Activated CD4-positive, alpha-beta T cell treated with anti-CD3 and anti-CD28 coated beads, Interleukin-2, amount 10 ng/mL, durations not matched to agents 7 days and 5 days (primary cell): ENCODE data around the gene NTN3. TPM values are rescaled to one million over a fixed set of nuclear protein-coding genes. Genes with fewer than 3 reads are reported as not detected.

Source experiments
- CTCF ChIA-PET: fragments of 350-600 bp; sonication (Branson Sonifier 250); formaldehyde crosslinking; loops from one replicate; lab custom pipeline; 2021; ENCODE audit warnings: antibody characterized with exemption; lab: Charles Lee
- POLR2A ChIA-PET: fragments of 350-600 bp; sonication (Branson Sonifier 250); formaldehyde crosslinking; loops from one replicate; lab custom pipeline; 2021; ENCODE audit warnings: antibody characterized with exemption; lab: Charles Lee
- DNase-seq: peaks from one replicate; pipeline ENCODE4 v3.0.0-alpha.2; 2020
- H3K27ac Mint-ChIP-seq: one replicate; pipeline ENCODE4 v1.8.0; 2021; ENCODE audit warnings: mild to moderate bottlenecking, moderate library complexity, mixed read lengths
- H3K27me3 Mint-ChIP-seq: one replicate; pipeline ENCODE4 v1.8.0; 2021; ENCODE audit warnings: mixed read lengths
- H3K36me3 Mint-ChIP-seq: one replicate; pipeline ENCODE4 v1.8.0; 2021; ENCODE audit warnings: low read depth, mixed read lengths
- H3K4me1 Mint-ChIP-seq: one replicate; pipeline ENCODE4 v1.8.0; 2021; ENCODE audit warnings: mixed read lengths
- H3K4me3 Mint-ChIP-seq: one replicate; pipeline ENCODE4 v1.8.0; 2021; ENCODE audit warnings: mild to moderate bottlenecking, moderate library complexity, mixed read lengths
- H3K9me3 Mint-ChIP-seq: one replicate; pipeline ENCODE4 v1.8.0; 2021; ENCODE audit warnings: mixed read lengths
- total RNA-seq, 2 experiments: library from RNA; stranded (reverse); gene quantifications; one replicate each; pipeline ENCODE4 v1.2.3, GENCODE V29; 2021

The NTN3 gene
- total RNA-seq, 2 experiments from 2014 or later: not detected

GRCh38 chr16:2449118-2449517, 22.0 kb upstream of the NTN3 start:
- no peak for DNase-seq
- Mint-ChIP-seq H3K27ac (no peak overlapping the region), H3K9me3 (no peaks in the 10 kb centered on the region), H3K4me1 (no peaks in the 10 kb centered on the region), H3K4me3 (no peak overlapping the region), H3K27me3 (no peaks in the 10 kb centered on the region), H3K36me3 (peaks cover 69% of the 10 kb centered on the region)
- POLR2A ChIA-PET: no interaction called here
- CTCF ChIA-PET: interaction anchor here (1.3 kb wide), 1 partner anchor 9 kb away, joined by 3 read pairs; no protein-coding TSS in a partner anchor

GRCh38 chr16:2450535-2450934, 20.6 kb upstream of the NTN3 start:
- CTCF ChIA-PET: interaction anchor here (0.7 kb wide), 1 partner anchor 10 kb away, joined by 3 read pairs; no protein-coding TSS in a partner anchor
- no peaks in the 10 kb centered on the region for H3K27me3 Mint-ChIP-seq
- H3K27ac Mint-ChIP-seq: no peak overlapping the region
- H3K4me3 Mint-ChIP-seq: no peak overlapping the region
- peaks cover 65% of the 10 kb centered on the region for H3K36me3 Mint-ChIP-seq
- POLR2A ChIA-PET: no interaction called here
- H3K4me1 Mint-ChIP-seq: no peaks in the 10 kb centered on the region
- DNase-seq: no peak
- no peaks in the 10 kb centered on the region for H3K9me3 Mint-ChIP-seq

GRCh38 chr16:2450975-2451381, 20.1 kb upstream of the NTN3 start:
- DNase-seq: no peak
- Mint-ChIP-seq H3K4me1 (no peaks in the 10 kb centered on the region), H3K36me3 (peaks cover 62% of the 10 kb centered on the region), H3K27ac (peak overlapping the region; percentile 69), H3K9me3 (no peaks in the 10 kb centered on the region), H3K4me3 (no peak overlapping the region), H3K27me3 (no peaks in the 10 kb centered on the region)
- POLR2A ChIA-PET: no interaction called here
- CTCF ChIA-PET: interaction anchor here (0.7 kb wide), 1 partner anchor 11 kb away, joined by 3 read pairs; no protein-coding TSS in a partner anchor

- Mint-ChIP-seq H3K27me3 (no peaks in the 10 kb centered on the region), H3K27ac (no peak overlapping the region), H3K9me3 (no peaks in the 10 kb centered on the region), H3K36me3 (peaks cover 60% of the 10 kb centered on the region), H3K4me3 (no peak overlapping the region), H3K4me1 (no peaks in the 10 kb centered on the region)
- CTCF ChIA-PET: no interaction called here
- POLR2A ChIA-PET: no interaction called here
- no peak for DNase-seq
Measured at GRCh38 chr16:2451851-2452320, 19.2 kb upstream of the NTN3 start.

GRCh38 chr16:2452650-2453049, 18.4 kb upstream of the NTN3 start:
- Mint-ChIP-seq H3K4me3 (no peak overlapping the region), H3K36me3 (peaks cover 65% of the 10 kb centered on the region), H3K4me1 (peaks cover under 1% of the 10 kb centered on the region), H3K27me3 (no peaks in the 10 kb centered on the region), H3K9me3 (no peaks in the 10 kb centered on the region), H3K27ac (no peak overlapping the region)
- DNase-seq: no peak
- POLR2A ChIA-PET: no interaction called here
- CTCF ChIA-PET: interaction anchor here (0.8 kb wide), 1 partner anchor 14 kb away, joined by 3 read pairs; no protein-coding TSS in a partner anchor

GRCh38 chr16:2455081-2455845, 15.8 kb upstream of the NTN3 start:
- ChIA-PET POLR2A (no interaction called here), CTCF (interaction anchor here (1.1 kb wide), 2 partner anchors 8 to 14 kb away, joined by 3 read pairs; no protein-coding TSS in a partner anchor)
- Mint-ChIP-seq H3K9me3 (no peaks in the 10 kb centered on the region), H3K36me3 (peaks cover 51% of the 10 kb centered on the region), H3K27me3 (no peaks in the 10 kb centered on the region), H3K4me1 (peaks cover 14% of the 10 kb centered on the region), H3K4me3 (no peak overlapping the region), H3K27ac (peak overlapping the region; percentile 36)
- no peak for DNase-seq

GRCh38 chr16:2456551-2457153, 14.4 kb upstream of the NTN3 start:
- Mint-ChIP-seq H3K9me3 (no peaks in the 10 kb centered on the region), H3K4me3 (no peak overlapping the region), H3K27me3 (no peaks in the 10 kb centered on the region), H3K27ac (no peak overlapping the region), H3K4me1 (peaks cover 17% of the 10 kb centered on the region), H3K36me3 (peaks cover 44% of the 10 kb centered on the region)
- no peak for DNase-seq
- CTCF ChIA-PET: interaction anchor here (1.0 kb wide), 2 partner anchors 16 to 28 kb away, joined by 3 read pairs; no protein-coding TSS in a partner anchor
- POLR2A ChIA-PET: no interaction called here

GRCh38 chr16:2457267-2457666, 13.8 kb upstream of the NTN3 start:
- peaks cover 17% of the 10 kb centered on the region for H3K4me1 Mint-ChIP-seq
- H3K9me3 Mint-ChIP-seq: no peaks in the 10 kb centered on the region
- peaks cover 39% of the 10 kb centered on the region for H3K36me3 Mint-ChIP-seq
- no peak overlapping the region for H3K4me3 Mint-ChIP-seq
- CTCF ChIA-PET: interaction anchor here (1.0 kb wide), 2 partner anchors 16 to 29 kb away, joined by 3 read pairs; no protein-coding TSS in a partner anchor
- H3K27ac Mint-ChIP-seq: no peak overlapping the region
- H3K27me3 Mint-ChIP-seq: no peaks in the 10 kb centered on the region
- DNase-seq: no peak
- POLR2A ChIA-PET: no interaction called here

GRCh38 chr16:2457946-2458345, 13.2 kb upstream of the NTN3 start:
- Mint-ChIP-seq H3K4me3 (no peak overlapping the region), H3K4me1 (peaks cover 17% of the 10 kb centered on the region), H3K9me3 (no peaks in the 10 kb centered on the region), H3K27me3 (no peaks in the 10 kb centered on the region), H3K27ac (no peak overlapping the region), H3K36me3 (peaks cover 32% of the 10 kb centered on the region)
- ChIA-PET CTCF (interaction anchor here (1.4 kb wide), 1 partner anchor 28 kb away, joined by 4 read pairs; no protein-coding TSS in a partner anchor), POLR2A (no interaction called here)
- no peak for DNase-seq

GRCh38 chr16:2458887-2459646, 12.0 kb upstream of the NTN3 start:
- no peaks in the 10 kb centered on the region for H3K9me3 Mint-ChIP-seq
- ChIA-PET CTCF (interaction anchor here (1.1 to 1.7 kb wide), 3 partner anchors 19 to 42 kb away, joined by 4 to 5 read pairs (median 4); no protein-coding TSS in a partner anchor), POLR2A (interaction anchor here (0.6 to 0.7 kb wide), 2 partner anchors 245 to 303 kb away, joined by 3 read pairs; partner anchors contain the start of gene PGP)
- H3K36me3 Mint-ChIP-seq: peaks cover 22% of the 10 kb centered on the region
- peak overlapping the region; percentile 92 for H3K27ac Mint-ChIP-seq
- peak overlapping the region; percentile 79 for H3K4me3 Mint-ChIP-seq
- peaks cover 18% of the 10 kb centered on the region for H3K4me1 Mint-ChIP-seq
- no peaks in the 10 kb centered on the region for H3K27me3 Mint-ChIP-seq
- no peak for DNase-seq

- POLR2A ChIA-PET: interaction anchor here (0.6 to 0.7 kb wide), 2 partner anchors 245 to 304 kb away, joined by 3 read pairs; partner anchors contain the start of gene PGP
- no peaks in the 10 kb centered on the region for H3K27me3 Mint-ChIP-seq
- H3K4me1 Mint-ChIP-seq: peaks cover 18% of the 10 kb centered on the region
Measured at GRCh38 chr16:2459647-2460390, 11.3 kb upstream of the NTN3 start, which contains the start of gene TEDC2. TEDC2 (plus strand) TSS chr16:2460109; CDS start chr16:2460145, 36 bp downstream.

More at GRCh38 chr16:2459647-2460390, 11.3 kb upstream of the NTN3 start, which contains the start of gene TEDC2:
- DNase-seq: peak; percentile 98
- Mint-ChIP-seq H3K9me3 (no peaks in the 10 kb centered on the region), H3K36me3 (peaks cover 22% of the 10 kb centered on the region), H3K27ac (peak within 1 kb of the TSS; percentile 92), H3K4me3 (peak within 1 kb of the TSS; percentile 79)
- CTCF ChIA-PET: interaction anchor here (1.1 to 1.7 kb wide), 3 partner anchors 20 to 41 kb away, joined by 3 to 5 read pairs (median 4); no protein-coding TSS in a partner anchor
